Glutamatergic neuron (in vitro differentiated cells): ENCODE measurements around the gene PM20D1. TPM values are rescaled to one million over a fixed set of nuclear protein-coding genes. Genes with fewer than 3 reads are reported as not detected.
A peak's percentile ranks its signal among the peaks of the same experiment; 100 is the strongest.

Experiments
- DNase-seq: peaks from one replicate; pipeline ENCODE4 v3.0.0; 2022
- H3K27ac Mint-ChIP-seq: one replicate; pipeline ENCODE4 v1.8.0; 2020; ENCODE audit warnings: mild to moderate bottlenecking, mixed read lengths, inconsistent platforms; ENCODE audit not compliant: unreplicated experiment
- H3K27me3 Mint-ChIP-seq: one replicate; pipeline ENCODE4 v1.8.0; 2020; ENCODE audit warnings: mild to moderate bottlenecking, moderate library complexity, mixed read lengths, inconsistent platforms; ENCODE audit not compliant: unreplicated experiment
- H3K36me3 Mint-ChIP-seq: one replicate; pipeline ENCODE4 v1.8.0; 2020; ENCODE audit warnings: mild to moderate bottlenecking, mixed read lengths, inconsistent platforms; ENCODE audit not compliant: unreplicated experiment
- H3K4me1 Mint-ChIP-seq: one replicate; pipeline ENCODE4 v1.8.0; 2020; ENCODE audit warnings: mild to moderate bottlenecking, low read depth, mixed read lengths, inconsistent platforms; ENCODE audit not compliant: unreplicated experiment
- H3K4me3 Mint-ChIP-seq: one replicate; pipeline ENCODE4 v1.8.0; 2020; ENCODE audit warnings: mild to moderate bottlenecking, mixed read lengths, inconsistent platforms; ENCODE audit not compliant: unreplicated experiment
- H3K9me3 Mint-ChIP-seq: one replicate; pipeline ENCODE4 v1.8.0; 2020; ENCODE audit warnings: mild to moderate bottlenecking, moderate library complexity, mixed read lengths, inconsistent platforms; ENCODE audit not compliant: unreplicated experiment
- CTCF ChIP-seq: fragments of 200-600 bp; sonication (generic); IDR thresholded peaks from one replicate; pipeline ENCODE4 v1.5.0; 2021; ENCODE audit not compliant: partially characterized antibody, unreplicated experiment
- total RNA-seq: library from RNA; stranded (reverse); fragmentation: NEBNext Ultra II Directional; extraction: Animal tissue kit (Norgen Biotek cat#: 25700); gene quantifications from one replicate; pipeline ENCODE4 v1.2.1, GENCODE V29; 2021; ENCODE audit not compliant: unreplicated experiment

The PM20D1 gene
- total RNA-seq, 1 donor from 2014 or later: not detected

DNA sequence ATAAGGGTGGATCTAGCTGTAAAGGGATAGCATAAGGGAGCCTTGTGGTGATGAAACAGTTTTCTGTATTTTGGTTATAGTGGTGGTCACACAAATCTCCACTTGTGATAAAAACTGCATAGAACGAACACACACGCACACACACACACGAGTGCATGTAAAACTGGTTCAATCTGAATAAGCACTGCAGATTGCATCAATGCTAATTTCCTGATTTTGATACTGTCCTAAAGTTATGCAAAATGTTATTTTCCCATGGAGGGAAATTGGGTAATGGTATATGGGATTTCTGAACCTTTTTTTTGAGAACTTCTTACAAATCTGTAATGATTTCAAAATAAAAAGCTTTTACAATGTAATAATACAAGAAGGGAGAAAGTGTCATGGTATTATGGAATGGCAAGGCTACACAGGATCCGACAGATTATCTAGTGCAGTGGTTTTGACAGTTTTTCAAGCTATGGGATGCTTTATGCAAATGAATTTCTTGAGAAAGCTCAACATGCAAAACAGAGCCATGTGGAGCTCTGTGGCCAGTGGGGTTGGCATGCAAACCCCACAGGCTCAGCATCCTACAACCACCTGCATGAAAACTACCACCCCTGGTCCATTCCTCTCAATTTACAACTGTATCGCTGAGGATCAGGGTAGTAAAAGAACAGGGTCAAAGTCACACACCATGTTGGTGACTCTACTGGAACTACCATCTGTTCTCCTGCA, 55.8 kb downstream of the PM20D1 start:
- no peak for TF ChIP-seq CTCF
- H3K4me3 Mint-ChIP-seq: no peak overlapping the region
- H3K27me3 Mint-ChIP-seq: peaks cover 2% of the 10 kb centered on the region
- H3K36me3 Mint-ChIP-seq: no peaks in the 10 kb centered on the region
- no peak overlapping the region for H3K27ac Mint-ChIP-seq
- no peaks in the 10 kb centered on the region for H3K9me3 Mint-ChIP-seq
- DNase-seq: no peak
- peaks cover 13% of the 10 kb centered on the region for H3K4me1 Mint-ChIP-seq

GRCh38 chr1:205792961-205793673, 56.8 kb downstream of the PM20D1 start:
- Mint-ChIP-seq H3K9me3 (no peaks in the 10 kb centered on the region), H3K27me3 (no peaks in the 10 kb centered on the region), H3K27ac (no peak overlapping the region), H3K4me1 (peaks cover 13% of the 10 kb centered on the region), H3K4me3 (no peak overlapping the region), H3K36me3 (no peaks in the 10 kb centered on the region)
- TF ChIP-seq CTCF: no peak
- peak; percentile 38 for DNase-seq

- TF ChIP-seq CTCF: no peak
- no peak for DNase-seq
- H3K9me3 Mint-ChIP-seq: no peaks in the 10 kb centered on the region
- H3K36me3 Mint-ChIP-seq: no peaks in the 10 kb centered on the region
- H3K4me1 Mint-ChIP-seq: peaks cover 13% of the 10 kb centered on the region
- H3K27me3 Mint-ChIP-seq: no peaks in the 10 kb centered on the region
- H3K27ac Mint-ChIP-seq: no peak overlapping the region
- H3K4me3 Mint-ChIP-seq: no peak overlapping the region
These were observed 57.5 kb downstream of the PM20D1 start for GRCh38 chr1:205792481-205792881.

DNA sequence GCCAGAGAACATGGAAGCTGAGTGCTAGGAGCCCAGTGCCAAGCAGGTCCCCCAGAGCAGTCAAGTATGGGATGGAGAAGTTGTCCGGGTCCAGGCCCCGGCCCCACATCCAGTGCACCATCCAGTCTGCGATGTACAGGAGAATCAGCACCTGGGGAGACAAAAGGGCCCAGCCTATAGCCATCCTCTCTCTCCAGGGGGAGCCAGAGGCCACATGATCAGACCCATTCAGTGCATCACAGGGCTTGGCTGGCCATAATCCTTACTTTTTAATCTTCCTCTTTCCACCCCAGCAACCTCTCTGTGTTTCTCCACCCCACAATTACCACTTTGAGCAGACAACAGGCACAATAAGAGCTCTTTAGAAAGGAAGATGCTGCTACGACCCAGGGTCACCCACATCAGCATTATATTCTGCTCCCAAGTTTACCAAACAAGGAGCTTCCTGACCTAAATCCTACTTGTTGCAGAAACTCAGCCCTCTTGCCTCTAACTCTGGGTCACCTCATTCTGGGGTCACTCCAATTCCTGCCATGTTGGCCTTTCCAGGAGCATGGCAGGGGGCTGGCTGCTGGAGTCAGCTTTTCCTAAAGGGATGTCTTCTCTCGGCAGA, 58.3 kb downstream of the PM20D1 start:
- no peaks in the 10 kb centered on the region for H3K36me3 Mint-ChIP-seq
- peak; percentile 57 for TF ChIP-seq CTCF
- peaks cover 13% of the 10 kb centered on the region for H3K4me1 Mint-ChIP-seq

More for the DNA sequence above, 58.3 kb downstream of the PM20D1 start:
- H3K27me3 Mint-ChIP-seq: no peaks in the 10 kb centered on the region
- peak; percentile 70 for DNase-seq
- H3K9me3 Mint-ChIP-seq: no peaks in the 10 kb centered on the region
- no peak overlapping the region for H3K4me3 Mint-ChIP-seq
- H3K27ac Mint-ChIP-seq: no peak overlapping the region
